Stimulated activated CD4-positive, alpha-beta T cell treated with anti-CD3 and anti-CD28 coated beads, TNF-alpha, amount 100 ng/mL, for 4 hours (primary cell): ENCODE data around the gene HS6ST1.

Experiments used
- DNase-seq, 3 experiments: peaks; one replicate each; pipeline ENCODE4 v3.0.0-alpha.2; 2020; ENCODE audit warnings: low read depth in 3 of 3

Gene HS6ST1

GRCh38 chr2:128237911-128238697, 80.6 kb downstream of the HS6ST1 start:
- DNase-seq, result no peak

GRCh38 chr2:128237081-128237534, 81.6 kb downstream of the HS6ST1 start:
- DNase-seq, result no peak

GRCh38 chr2:128236491-128237035, 82.1 kb downstream of the HS6ST1 start:
- no peak for DNase-seq

GRCh38 chr2:128235581-128235980, 83.1 kb downstream of the HS6ST1 start:
- DNase-seq, result no peak

- no peak for DNase-seq
Measured at GRCh38 chr2:128234613-128235012, 84.1 kb downstream of the HS6ST1 start.

GRCh38 chr2:128233790-128234395, 84.8 kb downstream of the HS6ST1 start:
- no peak for DNase-seq

- peak; percentile 70 to 81 (median 71) for DNase-seq
Measured at GRCh38 chr2:128232965-128233789, 85.5 kb downstream of the HS6ST1 start.

GRCh38 chr2:128228894-128229293, 89.8 kb downstream of the HS6ST1 start:
- no peak for DNase-seq

- DNase-seq, result no peak
Measured at GRCh38 chr2:128227862-128228261, 90.8 kb downstream of the HS6ST1 start.

GRCh38 chr2:128219891-128220290, 98.8 kb downstream of the HS6ST1 start:
- no peak for DNase-seq

GRCh38 chr2:128217671-128218070, 101.0 kb downstream of the HS6ST1 start:
- no peak for DNase-seq

- no peak for DNase-seq
Measured at GRCh38 chr2:128215897-128216642, 102.6 kb downstream of the HS6ST1 start.
